Diencephalon (tissue), 1 donor: Measurements from ENCODE around the gene SPATA24. TPM values are rescaled to one million over a fixed set of nuclear protein-coding genes. Genes with fewer than 3 reads are reported as not detected.

ENCODE experiments used
- small RNA-seq: library from RNA; depleted of rRNA; stranded (forward); fragments of <200 nt; gene quantifications from one replicate; pipeline ENCODE3, GENCODE V24; 2014
- total RNA-seq: library from RNA; depleted of rRNA; stranded (reverse); fragments of >200 nt; gene quantifications from one replicate; pipeline ENCODE4 v1.2.3, GENCODE V29; 2014

SPATA24 gene, protein sequence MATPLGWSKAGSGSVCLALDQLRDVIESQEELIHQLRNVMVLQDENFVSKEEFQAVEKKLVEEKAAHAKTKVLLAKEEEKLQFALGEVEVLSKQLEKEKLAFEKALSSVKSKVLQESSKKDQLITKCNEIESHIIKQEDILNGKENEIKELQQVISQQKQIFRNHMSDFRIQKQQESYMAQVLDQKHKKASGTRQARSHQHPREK
- 8.5 TPM for total RNA-seq

DNA sequence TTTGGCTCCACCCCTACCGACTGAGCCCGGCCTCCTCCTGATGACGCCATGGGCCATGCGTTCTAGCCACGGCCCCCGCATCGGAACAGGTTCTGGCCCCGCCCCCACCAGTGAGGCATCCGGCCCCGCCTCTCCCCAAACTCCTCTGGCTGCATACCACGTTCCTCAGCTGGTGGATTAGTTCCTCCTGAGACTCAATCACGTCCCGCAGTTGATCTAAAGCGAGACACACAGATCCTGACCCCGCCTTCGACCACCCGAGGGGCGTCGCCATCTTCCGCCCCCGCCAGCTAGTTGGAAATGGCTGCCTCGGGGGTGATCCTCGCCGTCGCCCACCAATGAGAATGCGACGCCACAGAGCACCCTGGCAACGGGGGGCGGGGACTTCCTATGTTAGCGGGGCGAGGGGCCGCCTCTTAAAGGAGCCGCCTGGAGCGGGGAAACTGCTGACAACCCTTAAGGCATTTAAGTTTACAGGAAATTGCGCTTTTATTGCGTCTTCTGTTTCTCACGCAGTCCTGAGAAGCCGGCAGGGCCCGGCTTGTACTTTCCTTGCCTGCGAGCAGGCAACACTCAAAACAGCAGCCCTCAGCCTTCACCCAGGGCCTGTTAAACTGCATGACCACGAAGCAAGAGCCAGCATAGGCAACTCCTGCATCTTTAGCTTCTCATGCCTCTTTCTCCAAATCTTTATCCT lies at the start of gene SPATA24:
SPATA24 (minus strand) TSS at position 303 of the 697 bp plus-strand sequence; CDS start at position 274, 29 bp downstream.

DNA sequence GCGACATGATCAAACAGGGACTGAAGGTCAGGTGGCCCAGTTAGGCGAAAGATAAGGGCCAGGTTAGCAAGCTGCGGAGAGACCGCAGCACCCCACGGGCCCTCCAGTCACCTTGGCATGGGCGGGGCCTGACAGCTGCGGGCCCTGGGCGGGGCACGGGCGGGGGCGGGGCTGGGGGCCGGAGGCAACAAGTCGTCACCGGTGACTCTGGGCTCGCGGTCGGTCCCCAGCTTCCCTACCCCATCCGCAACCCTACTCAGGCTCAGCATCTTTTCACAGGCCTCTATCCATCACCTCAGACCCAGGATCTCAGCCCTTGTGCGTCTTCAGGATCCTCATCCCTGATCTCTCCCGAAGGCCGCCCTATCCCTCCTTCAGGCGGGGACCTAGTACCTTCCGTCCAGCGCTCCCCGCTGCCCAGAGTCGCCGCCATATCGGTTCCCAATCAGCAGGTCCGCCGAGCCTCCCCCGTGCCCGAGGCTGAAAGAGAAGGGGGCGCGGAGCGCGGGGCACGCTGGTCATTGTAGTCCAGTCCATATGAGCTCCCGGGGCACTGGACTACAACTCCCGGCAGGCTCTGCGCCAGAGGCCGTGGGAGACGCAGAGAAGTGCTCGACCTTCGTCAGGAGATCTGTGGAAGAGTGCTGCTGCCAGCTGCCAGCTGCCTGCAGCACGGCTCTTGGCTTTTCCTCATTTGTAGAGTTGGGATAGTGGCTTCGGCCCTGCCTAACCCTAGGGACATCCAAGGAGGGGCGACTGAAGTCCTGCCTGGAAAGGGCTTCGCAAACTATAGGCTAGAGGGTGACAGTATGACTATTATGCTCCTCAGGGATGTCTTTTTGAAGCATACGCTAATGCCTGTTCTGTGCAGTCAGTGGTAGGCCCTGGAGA lies 35.4 kb upstream of the SPATA24 start, which contains the start of gene DNAJC18:
DNAJC18 (minus strand) TSS at position 513 of the 891 bp plus-strand sequence; CDS start at position 433, 80 bp downstream.

DNA sequence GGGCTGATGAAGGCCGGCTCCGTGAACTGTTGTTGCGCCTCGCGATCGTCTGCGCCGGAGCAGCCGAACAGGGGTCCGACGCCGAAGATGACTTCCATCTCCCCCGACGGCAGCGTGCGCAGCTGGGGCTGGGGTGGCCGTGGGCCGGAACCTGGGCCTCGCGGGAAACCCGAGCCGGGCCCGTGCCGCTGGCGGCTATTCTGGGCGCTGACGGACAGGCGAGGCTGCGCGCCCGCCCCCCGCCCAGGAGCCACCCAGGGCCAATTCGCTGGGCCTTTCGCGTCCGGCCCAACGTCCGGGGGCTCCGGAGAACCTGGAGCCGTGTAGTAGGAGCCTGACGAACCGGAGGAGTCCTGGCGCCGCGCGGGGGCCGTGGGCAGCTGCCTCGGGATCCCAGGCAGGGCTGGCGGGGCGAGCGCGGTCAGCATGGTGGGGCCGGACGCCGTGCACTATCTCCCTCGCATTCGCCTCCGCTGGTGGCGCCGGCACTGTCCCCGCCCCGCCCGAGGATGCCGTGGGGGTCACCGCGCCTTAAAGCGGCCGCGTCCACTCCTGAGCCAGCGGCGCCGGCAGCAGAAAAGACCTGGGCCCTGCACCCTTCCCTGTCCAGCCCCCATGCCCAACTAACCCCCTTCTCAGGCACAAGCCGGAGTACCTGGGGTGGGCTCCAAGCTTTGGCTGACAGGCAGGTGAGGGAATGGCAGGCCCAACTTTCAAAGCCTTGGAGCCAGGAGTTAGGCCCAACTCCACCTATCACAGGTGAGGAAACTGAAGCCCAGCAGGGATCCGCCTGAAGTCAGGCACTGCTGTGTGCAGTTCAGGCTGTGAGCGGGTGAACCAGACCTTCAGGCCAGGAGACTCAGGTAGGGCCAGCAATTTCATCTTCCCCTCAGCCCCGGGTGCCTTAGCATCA lies 9.0 kb downstream of the SPATA24 start, which contains the start of gene PROB1:
PROB1 (minus strand) TSS at position 451 of the 913 bp plus-strand sequence; CDS start at position 428, 23 bp downstream.

DNA sequence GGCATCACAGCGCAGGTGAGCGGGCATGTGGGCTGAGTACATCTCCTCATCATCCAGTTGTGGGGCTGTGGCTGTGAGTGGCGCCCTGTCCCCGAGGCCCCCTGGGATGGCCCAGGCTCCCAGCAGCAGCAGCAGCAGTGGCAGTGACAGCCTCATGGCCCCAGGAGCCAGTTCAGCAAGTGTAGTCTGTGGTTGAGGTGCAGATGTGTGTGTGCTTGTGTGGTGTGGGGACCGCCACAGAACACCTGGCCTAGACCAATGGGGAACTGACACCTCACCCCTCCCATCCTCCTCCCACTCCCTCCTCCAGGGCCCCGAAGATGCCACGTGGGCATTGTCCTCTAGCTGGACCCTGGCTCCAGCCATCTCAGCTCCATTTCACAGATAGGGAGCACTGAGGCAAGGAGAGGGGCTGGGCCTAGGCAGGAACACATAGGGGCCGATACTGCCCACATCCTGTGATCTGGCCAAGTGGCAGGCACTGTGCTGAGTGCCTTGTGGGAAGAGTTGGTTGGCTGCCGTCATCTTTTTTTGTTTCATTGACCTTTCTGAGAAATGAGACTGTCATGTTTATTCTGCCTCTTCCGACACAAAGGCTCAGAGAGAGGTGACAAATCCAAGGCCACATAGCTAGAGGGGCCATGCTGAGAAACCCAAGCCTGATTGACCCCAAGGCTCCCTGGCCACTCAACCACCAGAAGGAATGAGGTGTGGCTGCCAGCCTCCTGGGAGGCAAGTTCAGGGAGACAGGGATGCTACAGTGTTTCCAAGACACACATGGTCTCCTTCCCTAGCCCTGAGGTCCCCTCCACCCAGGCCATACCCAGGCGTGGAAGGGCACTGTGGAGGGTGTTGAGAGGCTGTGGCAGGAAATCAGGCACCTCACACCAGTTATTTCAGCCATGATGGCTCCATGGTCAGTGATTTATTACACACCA lies 13.9 kb downstream of the SPATA24 start, which contains the start of gene MZB1:
MZB1 (minus strand) TSS at position 213 of the 938 bp plus-strand sequence; CDS start at position 156, 57 bp downstream.

DNA sequence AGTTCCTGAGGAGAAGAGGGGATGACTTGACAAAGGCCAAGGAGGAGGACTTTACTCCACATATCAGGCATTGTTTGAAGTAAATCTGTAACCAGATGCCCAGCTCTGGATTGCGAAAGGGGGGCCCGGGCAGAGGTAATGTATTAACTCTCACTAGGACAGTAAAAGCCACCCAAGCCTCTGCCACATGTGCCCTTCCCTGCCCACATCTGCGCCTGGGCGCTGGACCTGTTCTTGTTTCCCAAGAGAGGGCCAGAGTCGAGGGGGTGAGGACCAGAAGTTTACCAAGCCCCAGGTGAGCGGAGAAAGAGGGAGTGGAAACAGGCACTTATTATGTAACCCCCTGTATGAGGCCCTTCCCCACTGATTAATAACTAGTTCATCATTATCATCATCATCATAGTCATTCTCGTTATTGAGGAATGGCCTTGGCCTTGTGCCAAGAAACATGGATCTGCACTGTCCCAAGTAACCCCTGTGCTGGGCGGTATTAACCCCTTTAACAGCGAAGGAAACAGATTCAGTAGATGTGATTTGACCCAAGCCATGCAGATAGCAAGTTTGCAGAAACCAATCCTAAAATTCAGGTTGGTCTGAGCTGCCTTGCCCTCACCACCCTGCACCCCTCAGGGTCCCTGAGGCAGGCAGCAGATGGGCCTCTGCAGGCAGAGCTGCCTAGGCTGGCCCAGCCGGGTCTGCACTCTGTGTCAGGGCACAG lies 20.5 kb downstream of the SPATA24 start, which contains the start of gene SLC23A1:
SLC23A1 (minus strand) TSS at position 23 of the 718 bp plus-strand sequence. CDS start 44 bp downstream, outside the sequence.

Small RNAs within 50 kb of the gene (small RNA-seq; reads per million reads assigned to genes)
- gene RNU5B-4P: 0.72 reads per million, percentile 68 among the genes with 10 or more reads in this experiment

Other genes starting within 250 kb of the SPATA24 start
- gene SIL1, start 205.7 kb downstream of the SPATA24 start, total RNA-seq: 14.8 TPM
- 609 TPM for gene MATR3, start 110.3 kb downstream of the SPATA24 start, total RNA-seq
- gene PAIP2, start 62.2 kb downstream of the SPATA24 start, total RNA-seq: 135 TPM
- 0.69 TPM for gene SLC23A1, start 20.8 kb downstream of the SPATA24 start, total RNA-seq
- gene MZB1, start 14.2 kb downstream of the SPATA24 start, total RNA-seq: not detected
- 2.8 TPM for gene PROB1, start 9.0 kb downstream of the SPATA24 start, total RNA-seq
- 54.0 TPM for gene DNAJC18, start 35.4 kb upstream of the SPATA24 start, total RNA-seq
- 11.3 TPM for gene ECSCR, start 58.7 kb upstream of the SPATA24 start, total RNA-seq
- gene SMIM33, start 66.9 kb upstream of the SPATA24 start, total RNA-seq: not detected
- 9.9 TPM for gene STING1, start 78.7 kb upstream of the SPATA24 start, total RNA-seq
- gene UBE2D2, start 157.2 kb upstream of the SPATA24 start, total RNA-seq: 122 TPM
- 53.5 TPM for gene CXXC5, start 244.3 kb upstream of the SPATA24 start, total RNA-seq